Colonic mucosa (tissue), 4 donors: Measurements from ENCODE around the gene FAM187B. TPM values are rescaled to one million over a fixed set of nuclear protein-coding genes. Genes with fewer than 3 reads are reported as not detected.
A peak's percentile ranks its signal among the peaks of the same experiment; 100 is the strongest.

Experiments
- DNase-seq: peaks from one replicate; pipeline ENCODE4 v3.0.0-alpha.2; 2020
- H3K27ac ChIP-seq: fragments of 200-600 bp; one replicate; pipeline ENCODE4 v1.8.0; 2021
- H3K27me3 ChIP-seq: fragments of 200-600 bp; one replicate; pipeline ENCODE4 v1.8.0; 2021
- H3K36me3 ChIP-seq: fragments of 200-600 bp; one replicate; pipeline ENCODE4 v1.8.0; 2021
- H3K4me1 ChIP-seq: fragments of 200-600 bp; one replicate; pipeline ENCODE4 v1.8.0; 2021; ENCODE audit warnings: mild to moderate bottlenecking
- H3K4me3 ChIP-seq: fragments of 200-600 bp; one replicate; pipeline ENCODE4 v1.8.0; 2021
- H3K9ac ChIP-seq, 2 donors: one replicate each; pipeline ENCODE4 v1.7.0; 2013; ENCODE audit warnings: control low read depth in 2 of 2, low read depth in 2 of 2, low read length in 2 of 2
- H3K9me3 ChIP-seq: fragments of 200-600 bp; one replicate; pipeline ENCODE4 v1.8.0; 2021
- intact Hi-C: fragments of 100-400 bp; cut with DNase I; formaldehyde crosslinking; loops from one replicate; pipeline ENCODE4 v1.14.1; 2022
- total RNA-seq, 2 donors: library from RNA; stranded (reverse); fragmentation: NEBNext Ultra II Directional in 1 of 2; extraction: Animal tissue kit (Norgen Biotek cat#: 25700) in 1 of 2; gene quantifications; one replicate each; pipeline ENCODE4 v1.2.1, GENCODE V29; 2021
- TF ChIP-seq, protein P1 (sequence below): fragments of 200-600 bp; IDR thresholded peaks from one replicate; pipeline ENCODE4 v1.8.0; 2022; ENCODE audit warnings: antibody characterized with exemption, mild to moderate bottlenecking
- donor health status: healthy.
- donor health status: DM: no; HTN: no; CAD: no.
- donor health status: DM: no; HTN: no; CAD: no.

Gene FAM187B
- total RNA-seq, 2 donors from 2014 or later, result not detected

DNA sequence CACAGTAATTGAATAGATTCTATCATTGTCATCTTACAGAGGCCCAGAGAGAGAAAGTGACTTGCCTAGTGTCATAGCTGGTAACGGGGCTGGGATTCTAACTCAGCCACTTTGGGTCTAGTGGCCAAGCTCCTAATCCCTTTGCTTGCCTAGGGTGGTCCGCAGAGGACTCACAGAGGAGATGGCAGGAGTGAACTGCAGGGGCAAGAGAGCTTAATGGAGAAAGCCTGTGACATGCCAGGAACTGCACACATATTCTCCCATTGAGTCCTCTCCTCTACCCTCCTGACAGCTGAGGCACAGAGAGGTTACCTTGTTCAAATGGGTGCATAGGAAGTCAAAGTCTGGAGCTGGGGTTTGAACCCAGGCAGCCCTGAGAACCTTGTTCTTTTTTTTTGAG is 22.9 kb upstream of the FAM187B start:
- TF ChIP-seq, protein P1, sequence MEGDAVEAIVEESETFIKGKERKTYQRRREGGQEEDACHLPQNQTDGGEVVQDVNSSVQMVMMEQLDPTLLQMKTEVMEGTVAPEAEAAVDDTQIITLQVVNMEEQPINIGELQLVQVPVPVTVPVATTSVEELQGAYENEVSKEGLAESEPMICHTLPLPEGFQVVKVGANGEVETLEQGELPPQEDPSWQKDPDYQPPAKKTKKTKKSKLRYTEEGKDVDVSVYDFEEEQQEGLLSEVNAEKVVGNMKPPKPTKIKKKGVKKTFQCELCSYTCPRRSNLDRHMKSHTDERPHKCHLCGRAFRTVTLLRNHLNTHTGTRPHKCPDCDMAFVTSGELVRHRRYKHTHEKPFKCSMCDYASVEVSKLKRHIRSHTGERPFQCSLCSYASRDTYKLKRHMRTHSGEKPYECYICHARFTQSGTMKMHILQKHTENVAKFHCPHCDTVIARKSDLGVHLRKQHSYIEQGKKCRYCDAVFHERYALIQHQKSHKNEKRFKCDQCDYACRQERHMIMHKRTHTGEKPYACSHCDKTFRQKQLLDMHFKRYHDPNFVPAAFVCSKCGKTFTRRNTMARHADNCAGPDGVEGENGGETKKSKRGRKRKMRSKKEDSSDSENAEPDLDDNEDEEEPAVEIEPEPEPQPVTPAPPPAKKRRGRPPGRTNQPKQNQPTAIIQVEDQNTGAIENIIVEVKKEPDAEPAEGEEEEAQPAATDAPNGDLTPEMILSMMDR, result no peak
- no peak overlapping the region for H3K27ac ChIP-seq
- H3K4me1 ChIP-seq, result no peaks in the 10 kb centered on the region
- intact Hi-C loops, result no loop called here
- H3K27me3 ChIP-seq, result peaks cover 5% of the 10 kb centered on the region
- no peak overlapping the region for H3K9ac ChIP-seq
- DNase-seq, result peak; percentile 13
- no peaks in the 10 kb centered on the region for H3K9me3 ChIP-seq
- H3K4me3 ChIP-seq, result no peak overlapping the region
- no peaks in the 10 kb centered on the region for H3K36me3 ChIP-seq

DNA sequence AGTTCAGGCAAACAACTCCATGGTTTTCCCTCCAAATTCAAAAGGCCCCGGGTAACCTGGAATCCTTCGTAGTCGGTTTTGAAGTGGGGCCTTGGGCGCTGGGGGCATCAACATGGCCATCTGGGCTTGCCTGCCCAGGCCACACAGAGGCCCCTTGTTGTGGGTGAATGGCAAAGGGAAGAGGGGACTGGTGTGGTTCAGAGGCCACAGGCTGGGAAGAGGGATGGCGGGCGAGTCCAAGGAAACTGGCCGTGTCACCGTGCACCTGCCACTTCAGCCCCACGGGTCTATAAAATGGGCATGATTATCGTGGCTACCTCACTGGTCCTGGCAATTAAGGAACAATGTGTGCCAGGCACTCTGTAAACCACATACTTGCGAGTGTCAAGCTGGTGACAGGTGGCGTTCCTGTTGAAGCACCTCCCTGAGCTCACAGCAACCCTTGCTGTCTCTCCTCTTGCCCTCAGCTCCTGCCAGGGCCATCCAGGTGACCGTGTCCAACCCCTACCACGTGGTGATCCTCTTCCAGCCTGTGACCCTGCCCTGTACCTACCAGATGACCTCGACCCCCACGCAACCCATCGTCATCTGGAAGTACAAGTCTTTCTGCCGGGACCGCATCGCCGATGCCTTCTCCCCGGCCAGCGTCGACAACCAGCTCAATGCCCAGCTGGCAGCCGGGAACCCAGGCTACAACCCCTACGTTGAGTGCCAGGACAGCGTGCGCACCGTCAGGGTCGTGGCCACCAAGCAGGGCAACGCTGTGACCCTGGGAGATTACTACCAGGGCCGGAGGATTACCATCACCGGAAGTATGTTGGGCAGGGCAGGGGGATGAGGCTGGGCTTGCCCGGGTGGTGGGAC is 21.5 kb upstream of the FAM187B start:
- TF ChIP-seq, protein P1, result no peak
- Histone ChIP-seq H3K4me1 (no peaks in the 10 kb centered on the region), H3K27ac (peak overlapping the region; percentile 90), H3K4me3 (peak overlapping the region; percentile 72), H3K27me3 (peaks cover 5% of the 10 kb centered on the region), H3K36me3 (no peaks in the 10 kb centered on the region), H3K9ac (peak overlapping the region in 1 of 2 donors; percentile 80), H3K9me3 (no peaks in the 10 kb centered on the region)
- intact Hi-C loops, result no loop called here
- DNase-seq, result peak; percentile 19

DNA sequence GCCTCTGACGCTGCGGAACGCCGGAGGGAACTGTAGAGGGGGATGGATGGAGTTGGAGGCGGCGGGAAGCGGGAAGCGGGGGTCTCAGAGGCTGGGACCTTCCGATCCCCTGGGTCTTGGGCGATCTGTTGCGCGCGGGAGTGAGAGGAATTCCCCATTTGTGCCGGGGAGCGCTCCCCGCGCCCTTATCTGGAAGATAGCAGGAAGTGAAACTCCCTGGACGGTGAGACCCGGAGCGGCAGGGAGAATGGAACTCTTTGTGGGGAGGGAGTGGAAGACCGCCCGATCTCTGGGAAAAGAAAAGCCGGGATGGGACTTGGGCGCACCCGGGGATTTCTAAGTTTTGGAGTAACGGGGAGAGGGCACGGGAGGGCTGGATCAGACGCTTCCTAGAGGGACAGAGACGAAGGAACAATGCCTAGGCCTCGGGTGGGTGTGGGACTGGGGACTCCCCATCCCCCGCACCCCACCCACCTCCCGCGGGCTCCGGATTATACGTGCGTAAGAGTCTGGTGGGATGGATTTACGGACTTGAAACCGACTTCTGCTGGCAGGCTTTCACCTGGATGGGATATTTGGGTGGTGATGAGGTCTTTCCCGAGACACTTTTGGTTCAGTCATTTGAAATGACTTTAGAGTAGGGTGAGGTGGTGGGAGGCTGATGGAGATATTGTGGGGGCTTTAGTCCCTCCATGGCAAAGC is 20.8 kb upstream of the FAM187B start:
- Histone ChIP-seq H3K4me3 (peak overlapping the region; percentile 72), H3K9ac (peak overlapping the region; percentile 80 to 85), H3K9me3 (no peaks in the 10 kb centered on the region), H3K27me3 (peaks cover 5% of the 10 kb centered on the region), H3K4me1 (no peaks in the 10 kb centered on the region), H3K27ac (peak overlapping the region; percentile 90), H3K36me3 (no peaks in the 10 kb centered on the region)
- peak; percentile 53 for DNase-seq
- intact Hi-C loops, result no loop called here
- TF ChIP-seq, protein P1, result no peak

DNA sequence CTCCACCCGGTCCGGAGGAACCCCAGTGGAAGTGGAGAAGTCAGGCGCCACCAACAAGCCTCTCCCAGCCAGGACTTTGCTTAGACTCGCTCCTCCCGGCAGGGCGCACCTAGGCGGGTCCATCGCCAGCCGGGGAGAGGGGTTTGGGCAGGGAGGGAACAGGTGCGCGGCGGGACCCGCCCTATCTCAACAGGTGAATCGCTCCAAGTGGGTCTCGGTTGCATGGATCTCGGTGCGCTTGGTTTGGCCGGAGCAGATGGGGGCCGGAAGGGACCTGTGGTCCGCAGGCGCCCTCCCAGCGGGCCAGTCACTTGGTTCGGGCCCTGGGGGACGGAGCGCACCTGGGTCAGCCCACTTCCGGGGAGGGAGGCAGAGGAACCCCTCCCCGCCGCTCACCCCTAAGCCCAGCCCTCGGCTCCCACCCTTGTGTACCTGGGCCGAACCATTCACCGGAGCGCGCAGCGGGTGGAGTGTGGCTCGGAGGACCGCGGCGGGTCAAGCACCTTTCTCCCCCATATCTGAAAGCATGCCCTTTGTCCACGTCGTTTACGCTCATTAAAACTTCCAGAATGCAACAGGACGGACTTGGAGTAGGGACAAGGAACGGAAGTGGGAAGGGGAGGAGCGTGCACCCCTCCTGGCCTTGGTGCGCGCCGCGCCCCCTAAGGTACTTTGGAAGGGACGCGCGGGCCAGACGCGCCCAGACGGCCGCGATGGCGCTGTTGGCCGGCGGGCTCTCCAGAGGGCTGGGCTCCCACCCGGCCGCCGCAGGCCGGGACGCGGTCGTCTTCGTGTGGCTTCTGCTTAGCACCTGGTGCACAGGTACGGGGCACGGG is 20.0 kb upstream of the FAM187B start, which contains the start of gene LSR:
Gene LSR, plus strand, starts transcription at position 693 of the 836 bp plus-strand sequence. Its CDS starts 21 bp downstream, at position 714.
- peak within 1 kb of the TSS; percentile 90 for H3K27ac ChIP-seq
- H3K4me1 ChIP-seq, result no peaks in the 10 kb centered on the region
- TF ChIP-seq, protein P1, result no peak
- intact Hi-C loops, result no loop called here
- H3K9ac ChIP-seq, result peak within 1 kb of the TSS; percentile 80 to 85
- H3K4me3 ChIP-seq, result peak within 1 kb of the TSS; percentile 72
- no peaks in the 10 kb centered on the region for H3K9me3 ChIP-seq
- peak; percentile 92 for DNase-seq
- no peaks in the 10 kb centered on the region for H3K36me3 ChIP-seq
- H3K27me3 ChIP-seq, result peaks cover 5% of the 10 kb centered on the region
